DND-41 (cell line): Measurements from ENCODE around the gene KRR1.

Experiments
- EZH2 ChIP-seq: IDR thresholded peaks from 3 replicates; pipeline ENCODE4 v1.6.1; 2012; ENCODE audit warnings: borderline replicate concordance, low read depth, mild to moderate bottlenecking, moderate library complexity, low read length, inconsistent platforms; ENCODE audit not compliant: severe bottlenecking
- TF ChIP-seq, protein P1 (sequence below): IDR thresholded peaks from 2 replicates; pipeline ENCODE4 v1.5.1; 2012; ENCODE audit warnings: borderline replicate concordance, low read length, moderate library complexity, mild to moderate bottlenecking; ENCODE audit not compliant: poor library complexity, severe bottlenecking; ENCODE audit errors: extremely low read depth

DNA sequence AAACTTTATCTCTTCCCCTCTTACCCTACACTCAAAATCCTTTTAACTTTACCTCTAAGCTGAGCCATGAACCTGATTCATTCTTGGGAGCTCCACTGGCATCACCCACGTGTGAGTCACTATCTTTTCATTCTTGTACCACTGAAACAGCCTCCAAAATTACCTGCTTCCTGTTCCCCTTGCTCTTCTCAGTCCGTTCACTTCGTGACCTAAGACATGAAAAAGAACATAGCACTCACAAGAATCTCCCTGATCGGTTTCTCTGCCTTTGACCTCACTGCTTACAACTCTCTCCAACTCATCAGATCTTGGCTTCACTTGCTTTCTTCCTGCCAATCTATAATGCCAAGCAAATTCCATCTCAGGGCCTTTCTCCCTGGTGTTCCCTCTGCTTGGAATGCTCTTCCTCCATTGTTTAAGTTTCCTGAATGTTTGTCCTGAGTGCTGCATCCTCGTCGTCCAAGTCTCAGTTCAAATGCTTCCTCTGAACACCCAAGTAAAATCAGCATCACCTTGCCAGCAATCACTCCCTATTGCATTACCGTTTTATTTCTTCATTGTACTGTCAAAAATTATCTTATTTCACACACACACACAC, 21.7 kb downstream of the KRR1 start:
- TF ChIP-seq, protein P1, sequence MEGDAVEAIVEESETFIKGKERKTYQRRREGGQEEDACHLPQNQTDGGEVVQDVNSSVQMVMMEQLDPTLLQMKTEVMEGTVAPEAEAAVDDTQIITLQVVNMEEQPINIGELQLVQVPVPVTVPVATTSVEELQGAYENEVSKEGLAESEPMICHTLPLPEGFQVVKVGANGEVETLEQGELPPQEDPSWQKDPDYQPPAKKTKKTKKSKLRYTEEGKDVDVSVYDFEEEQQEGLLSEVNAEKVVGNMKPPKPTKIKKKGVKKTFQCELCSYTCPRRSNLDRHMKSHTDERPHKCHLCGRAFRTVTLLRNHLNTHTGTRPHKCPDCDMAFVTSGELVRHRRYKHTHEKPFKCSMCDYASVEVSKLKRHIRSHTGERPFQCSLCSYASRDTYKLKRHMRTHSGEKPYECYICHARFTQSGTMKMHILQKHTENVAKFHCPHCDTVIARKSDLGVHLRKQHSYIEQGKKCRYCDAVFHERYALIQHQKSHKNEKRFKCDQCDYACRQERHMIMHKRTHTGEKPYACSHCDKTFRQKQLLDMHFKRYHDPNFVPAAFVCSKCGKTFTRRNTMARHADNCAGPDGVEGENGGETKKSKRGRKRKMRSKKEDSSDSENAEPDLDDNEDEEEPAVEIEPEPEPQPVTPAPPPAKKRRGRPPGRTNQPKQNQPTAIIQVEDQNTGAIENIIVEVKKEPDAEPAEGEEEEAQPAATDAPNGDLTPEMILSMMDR, result no peak
- no peak for TF ChIP-seq EZH2
